IPS-15b (cell line): ENCODE results near the gene PRKCE.

Experiments
- H3K27me3 ChIP-seq: one replicate; pipeline ENCODE4 v1.6.1; 2013; ENCODE audit warnings: low read length; ENCODE audit not compliant: control insufficient read depth, insufficient read depth
- H3K36me3 ChIP-seq: one replicate; pipeline ENCODE4 v1.6.1; 2013; ENCODE audit warnings: low read length; ENCODE audit not compliant: control insufficient read depth, insufficient read depth
- H3K4me1 ChIP-seq: one replicate; pipeline ENCODE4 v1.6.1; 2013; ENCODE audit warnings: mild to moderate bottlenecking, low read length; ENCODE audit not compliant: control insufficient read depth, insufficient read depth
- H3K4me3 ChIP-seq: one replicate; pipeline ENCODE4 v1.5.1; 2013; ENCODE audit warnings: low read depth, low read length
- H3K9ac ChIP-seq: one replicate; pipeline ENCODE4 v1.6.1; 2013; ENCODE audit warnings: low read depth, mild to moderate bottlenecking, low read length
- H3K9me3 ChIP-seq: one replicate; pipeline ENCODE4 v1.6.1; 2013; ENCODE audit warnings: mild to moderate bottlenecking, low read length; ENCODE audit not compliant: control insufficient read depth, insufficient read depth

The PRKCE gene

DNA sequence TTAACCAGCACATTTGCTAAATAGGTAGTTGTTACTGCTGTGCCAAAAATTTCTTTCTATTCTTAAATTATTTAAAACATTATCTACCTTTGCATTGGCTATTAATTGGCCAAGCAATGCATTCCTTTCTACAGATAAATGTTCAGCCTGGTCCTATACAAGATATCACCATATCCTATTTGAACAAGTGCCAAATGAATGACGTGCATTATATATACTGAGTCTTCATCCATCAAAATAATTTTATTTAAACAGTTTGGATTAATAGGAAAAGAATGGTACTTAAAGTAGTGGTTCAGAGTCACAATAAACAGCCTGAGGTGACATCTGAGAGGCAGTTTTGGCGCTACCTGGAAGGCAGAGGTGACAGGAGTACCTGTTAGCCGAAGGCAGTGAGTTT, 415.6 kb downstream of the PRKCE start:
- Histone ChIP-seq H3K9ac (no peak overlapping the region), H3K9me3 (no peaks in the 10 kb centered on the region), H3K36me3 (no peaks in the 10 kb centered on the region), H3K4me1 (no peaks in the 10 kb centered on the region), H3K27me3 (no peaks in the 10 kb centered on the region), H3K4me3 (no peak overlapping the region)

DNA sequence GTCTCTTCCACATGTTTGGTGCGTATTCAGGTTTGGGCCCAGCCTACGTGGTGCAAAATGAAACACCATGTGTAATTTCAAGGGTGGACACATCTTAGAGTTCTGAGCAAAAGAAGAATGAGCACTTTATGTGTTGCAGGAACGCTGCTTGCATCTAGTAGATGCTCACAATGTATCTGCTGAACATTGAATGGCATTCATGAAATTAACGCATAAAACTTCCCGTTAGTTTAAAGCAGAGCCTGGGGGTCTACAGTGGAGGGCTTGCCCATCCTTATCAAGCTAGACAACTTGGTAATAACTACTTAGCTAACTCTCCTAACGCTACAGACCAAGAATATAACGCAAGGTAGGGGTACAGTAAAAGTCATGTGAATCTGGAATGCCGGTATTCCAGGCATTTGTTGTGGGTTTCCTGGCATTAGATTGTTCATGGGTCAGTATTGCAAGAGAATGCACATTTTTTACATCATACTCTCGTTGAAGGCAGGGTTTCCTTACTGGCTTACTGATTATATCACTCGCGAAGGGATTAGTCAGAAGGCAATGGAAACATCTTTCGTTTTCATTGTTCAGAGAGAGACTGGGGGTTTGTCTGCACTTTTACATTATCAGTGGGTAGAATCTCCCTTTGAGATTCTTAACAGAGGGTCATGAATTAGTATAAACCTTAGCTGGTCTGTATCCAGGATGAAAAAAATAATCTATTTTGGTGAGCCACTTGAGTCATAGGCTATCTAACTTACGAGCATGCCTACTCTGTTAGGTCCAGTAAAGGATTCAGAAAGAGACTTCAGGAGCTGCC, 416.2 kb downstream of the PRKCE start:
- Histone ChIP-seq H3K4me1 (no peaks in the 10 kb centered on the region), H3K4me3 (no peak overlapping the region), H3K27me3 (no peaks in the 10 kb centered on the region), H3K36me3 (no peaks in the 10 kb centered on the region), H3K9me3 (no peaks in the 10 kb centered on the region), H3K9ac (no peak overlapping the region)

DNA sequence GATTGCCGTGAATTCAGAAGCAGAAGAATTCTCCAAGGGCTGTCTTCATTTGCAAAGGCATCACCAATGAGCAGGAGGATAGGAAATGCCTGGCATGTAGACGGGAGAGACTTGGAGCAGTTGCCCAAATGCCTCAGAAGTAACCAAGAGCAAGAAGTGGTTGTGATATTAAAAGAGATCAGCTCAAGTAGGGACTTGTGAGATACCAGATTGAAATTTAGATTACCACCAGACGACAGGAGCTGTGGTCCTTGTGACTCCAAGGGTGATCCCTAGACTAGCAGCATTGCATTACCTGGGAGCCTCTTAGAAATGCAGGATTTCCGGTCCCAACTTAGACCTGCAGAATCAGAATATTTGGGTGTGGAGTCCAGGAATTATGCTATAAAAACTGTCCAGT, 417.2 kb downstream of the PRKCE start:
- Histone ChIP-seq H3K9ac (no peak overlapping the region), H3K27me3 (no peaks in the 10 kb centered on the region)

DNA sequence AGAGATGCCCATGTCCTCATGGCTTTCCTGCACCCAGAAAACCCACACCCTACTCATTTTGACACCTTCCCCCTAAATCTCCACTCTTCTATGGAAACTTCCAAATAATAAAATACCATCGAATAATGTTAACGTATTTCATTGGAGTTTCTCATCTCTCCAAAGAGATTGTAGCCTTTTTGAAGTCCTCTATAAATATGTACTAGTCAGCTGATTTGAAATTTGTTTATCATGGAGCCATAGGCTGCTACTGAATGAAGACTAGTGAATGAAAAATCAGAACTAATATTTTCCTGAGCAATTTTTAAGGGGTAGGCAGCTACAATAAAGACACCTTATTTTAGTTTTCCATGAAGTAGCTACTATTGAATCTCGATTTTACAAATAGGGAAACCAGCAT, 419.6 kb downstream of the PRKCE start:
- Histone ChIP-seq H3K9me3 (no peaks in the 10 kb centered on the region), H3K4me1 (no peaks in the 10 kb centered on the region), H3K9ac (no peak overlapping the region), H3K36me3 (no peaks in the 10 kb centered on the region), H3K4me3 (no peak overlapping the region), H3K27me3 (no peaks in the 10 kb centered on the region)

More for the DNA sequence above, 417.2 kb downstream of the PRKCE start:
- Histone ChIP-seq H3K36me3 (no peaks in the 10 kb centered on the region), H3K9me3 (no peaks in the 10 kb centered on the region), H3K4me3 (no peak overlapping the region), H3K4me1 (no peaks in the 10 kb centered on the region)

DNA sequence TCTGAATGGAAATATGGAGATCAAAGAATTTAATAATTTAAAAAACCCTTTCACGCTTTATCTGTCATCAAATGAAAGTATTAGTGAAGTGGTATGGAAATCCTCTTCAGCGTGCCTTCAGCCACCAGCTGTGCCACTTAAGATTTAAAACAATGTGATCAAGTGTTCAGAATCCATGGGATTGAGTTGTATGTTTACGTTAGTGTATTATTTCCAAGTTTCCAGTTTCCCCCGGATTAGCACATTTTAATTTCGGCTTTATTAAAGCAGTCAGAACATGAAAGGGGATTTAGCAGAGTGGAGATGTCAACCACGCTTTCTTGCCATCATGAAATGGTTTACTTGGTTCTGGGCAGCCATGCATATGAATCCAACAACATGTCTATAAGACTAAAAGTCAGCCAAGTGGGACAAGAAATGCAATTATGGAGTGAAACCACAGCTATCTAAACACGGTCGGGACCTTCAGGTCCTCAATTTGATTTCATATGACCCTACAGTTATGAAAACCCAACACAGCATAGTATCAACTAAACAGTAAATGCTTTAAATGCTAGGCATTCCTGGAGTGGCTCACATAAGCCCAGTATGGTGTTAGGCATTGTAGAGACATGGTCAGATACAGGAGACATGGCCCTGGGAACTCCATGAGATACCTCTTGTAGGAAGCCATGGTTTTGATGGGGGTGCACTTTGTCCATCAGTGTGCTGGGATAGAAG, 420.8 kb downstream of the PRKCE start:
- Histone ChIP-seq H3K36me3 (no peaks in the 10 kb centered on the region), H3K4me1 (no peaks in the 10 kb centered on the region), H3K9ac (no peak overlapping the region), H3K27me3 (no peaks in the 10 kb centered on the region), H3K9me3 (no peaks in the 10 kb centered on the region), H3K4me3 (no peak overlapping the region)

DNA sequence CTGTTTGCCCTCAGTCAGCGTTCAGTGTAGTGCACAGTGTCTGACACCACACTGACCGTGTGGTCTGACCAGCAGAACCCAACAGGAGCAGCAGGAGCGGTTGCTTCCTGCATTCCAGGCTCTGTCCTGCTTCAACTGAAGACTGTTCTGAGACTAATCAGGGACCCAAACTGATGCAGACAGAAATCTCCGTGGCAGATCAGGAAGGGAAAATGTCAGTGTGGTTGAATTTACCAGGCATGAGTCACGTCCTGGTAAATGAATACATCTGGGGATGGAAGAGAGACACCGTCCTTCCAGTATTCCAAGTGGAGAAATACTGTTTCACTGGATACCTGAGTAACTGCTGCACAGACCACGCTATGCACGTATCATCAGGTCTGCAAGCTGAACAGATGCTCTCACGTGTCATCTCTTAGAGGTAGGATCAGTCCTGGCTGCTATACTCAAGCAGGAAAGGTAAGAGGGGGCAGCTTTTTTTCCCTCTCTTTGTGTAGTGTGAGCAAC, 422.1 kb downstream of the PRKCE start:
- Histone ChIP-seq H3K4me3 (no peak overlapping the region), H3K9me3 (no peaks in the 10 kb centered on the region), H3K36me3 (no peaks in the 10 kb centered on the region), H3K9ac (no peak overlapping the region), H3K27me3 (no peaks in the 10 kb centered on the region), H3K4me1 (no peaks in the 10 kb centered on the region)

DNA sequence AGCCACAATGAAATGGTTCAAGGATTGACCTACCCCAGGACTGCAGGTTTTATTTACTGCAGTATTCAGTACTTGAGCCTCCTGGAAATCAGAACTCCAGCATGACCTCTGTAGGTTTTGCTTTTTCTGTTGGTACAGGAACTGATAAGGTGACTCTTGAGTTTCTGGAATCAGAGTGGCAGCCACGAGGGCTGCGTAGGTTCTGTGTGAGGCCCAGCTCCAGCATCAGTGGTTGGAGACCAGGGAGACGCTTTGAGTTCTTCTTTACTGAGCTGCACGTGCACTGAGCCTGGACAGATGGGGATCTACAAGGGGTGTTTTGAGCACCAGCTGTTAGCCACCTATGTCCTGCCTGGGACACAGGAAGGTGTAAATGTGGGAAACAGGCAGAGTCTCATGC, 423.0 kb downstream of the PRKCE start:
- Histone ChIP-seq H3K4me3 (no peak overlapping the region), H3K36me3 (no peaks in the 10 kb centered on the region), H3K9ac (no peak overlapping the region), H3K4me1 (no peaks in the 10 kb centered on the region), H3K9me3 (no peaks in the 10 kb centered on the region), H3K27me3 (no peaks in the 10 kb centered on the region)

DNA sequence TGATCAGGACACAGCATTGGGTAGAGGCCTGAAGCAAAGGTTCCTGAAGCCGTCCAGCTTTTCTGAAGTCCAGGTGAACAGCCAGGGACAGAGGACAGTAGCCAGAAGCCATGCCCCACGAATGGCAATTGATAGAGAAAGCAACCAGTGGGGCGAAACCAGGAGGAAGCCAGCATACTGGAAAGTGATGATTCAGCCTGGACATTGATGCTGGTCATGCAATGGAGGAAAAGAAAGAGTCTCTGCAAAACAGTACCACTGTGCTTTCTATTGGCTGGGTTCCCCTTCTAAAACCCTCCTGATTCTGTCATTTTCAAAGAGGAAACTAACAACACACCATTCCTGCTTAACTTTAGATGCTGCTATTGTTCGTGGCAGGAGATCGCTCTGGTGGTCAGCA, 424.4 kb downstream of the PRKCE start:
- no peaks in the 10 kb centered on the region for H3K27me3 ChIP-seq
- H3K4me1 ChIP-seq, result no peaks in the 10 kb centered on the region
- H3K4me3 ChIP-seq, result no peak overlapping the region
- H3K9ac ChIP-seq, result no peak overlapping the region
- H3K36me3 ChIP-seq, result no peaks in the 10 kb centered on the region
- no peaks in the 10 kb centered on the region for H3K9me3 ChIP-seq

DNA sequence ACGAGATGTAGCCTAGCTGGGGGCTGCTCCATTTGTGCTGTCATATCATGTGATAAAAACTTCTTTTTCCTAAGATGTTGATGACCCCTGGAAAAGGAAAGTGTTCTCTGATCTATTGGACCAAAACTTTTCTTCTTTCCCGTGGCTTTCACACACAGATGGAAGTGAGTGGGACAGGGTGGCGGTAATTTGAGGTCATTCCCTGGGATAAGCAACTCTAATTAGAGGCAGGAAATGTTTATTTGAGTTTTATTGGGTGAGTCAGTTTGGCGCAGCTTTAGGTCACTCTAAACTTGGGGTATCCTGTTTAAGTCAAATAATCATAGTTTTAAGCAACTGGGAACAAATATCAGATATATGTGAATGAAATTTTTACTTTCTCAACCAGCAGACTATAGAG, 424.8 kb downstream of the PRKCE start:
- Histone ChIP-seq H3K4me1 (no peaks in the 10 kb centered on the region), H3K4me3 (no peak overlapping the region), H3K36me3 (no peaks in the 10 kb centered on the region), H3K9me3 (no peaks in the 10 kb centered on the region), H3K27me3 (no peaks in the 10 kb centered on the region), H3K9ac (no peak overlapping the region)

DNA sequence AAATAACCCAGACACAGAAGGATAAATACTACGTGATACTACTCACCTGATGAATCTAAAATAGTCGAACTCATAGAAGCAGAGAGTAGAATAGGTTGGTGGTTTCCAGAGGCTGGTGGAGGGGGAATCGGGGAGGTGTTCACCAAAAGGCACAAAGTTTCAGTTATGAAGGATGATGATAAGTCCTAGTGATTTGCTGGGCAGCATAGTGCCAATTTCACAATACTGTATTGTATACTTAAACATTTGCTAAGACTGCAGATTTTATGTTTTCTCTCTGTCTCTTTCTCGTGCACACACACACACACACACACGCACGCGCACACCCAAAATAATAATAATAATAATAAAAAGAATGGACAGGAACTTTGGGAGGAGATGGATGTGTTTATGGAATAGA, 425.4 kb downstream of the PRKCE start:
- Histone ChIP-seq H3K9ac (no peak overlapping the region), H3K4me3 (no peak overlapping the region), H3K36me3 (no peaks in the 10 kb centered on the region), H3K4me1 (no peaks in the 10 kb centered on the region), H3K27me3 (no peaks in the 10 kb centered on the region), H3K9me3 (no peaks in the 10 kb centered on the region)

DNA sequence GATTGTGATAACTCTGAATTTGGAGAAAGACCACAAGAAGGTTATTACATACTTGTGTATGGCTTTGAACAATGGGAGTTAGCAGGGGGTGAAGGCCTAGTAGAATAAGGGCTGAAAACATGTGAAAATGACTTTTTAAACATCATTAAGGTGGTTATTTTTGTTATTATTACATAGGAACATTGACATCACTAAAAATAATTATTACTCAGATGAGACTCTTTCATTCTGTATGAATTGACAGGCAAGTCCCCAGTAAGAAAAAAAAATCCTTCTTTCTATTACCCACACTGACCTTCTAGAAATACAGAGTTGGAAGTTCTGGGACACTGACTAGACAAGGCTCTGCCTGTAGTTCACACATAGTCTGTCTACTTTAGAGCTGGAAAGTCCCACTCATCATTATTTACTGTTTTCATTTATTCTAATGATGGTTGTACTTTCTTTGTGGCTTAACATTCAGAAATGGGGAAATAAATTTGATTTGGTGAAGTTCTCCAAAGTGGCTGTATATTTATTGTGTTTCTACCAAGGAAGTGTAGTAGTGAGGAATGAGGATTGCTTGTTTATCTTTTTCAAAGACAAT, 426.1 kb downstream of the PRKCE start:
- Histone ChIP-seq H3K9me3 (no peaks in the 10 kb centered on the region), H3K27me3 (no peaks in the 10 kb centered on the region), H3K4me1 (no peaks in the 10 kb centered on the region), H3K4me3 (no peak overlapping the region), H3K9ac (no peak overlapping the region), H3K36me3 (no peaks in the 10 kb centered on the region)
